ENCODE results near the gene KLHDC10. TPM values are rescaled to one million over a fixed set of nuclear protein-coding genes. Genes with fewer than 3 reads are reported as not detected.

Gene KLHDC10
- total and polyA plus RNA-seq, 2 donors (not counting 3 experiments of a cell fraction or from before 2014, with no cell fraction given): 14.9 to 31.3 TPM

DNA sequence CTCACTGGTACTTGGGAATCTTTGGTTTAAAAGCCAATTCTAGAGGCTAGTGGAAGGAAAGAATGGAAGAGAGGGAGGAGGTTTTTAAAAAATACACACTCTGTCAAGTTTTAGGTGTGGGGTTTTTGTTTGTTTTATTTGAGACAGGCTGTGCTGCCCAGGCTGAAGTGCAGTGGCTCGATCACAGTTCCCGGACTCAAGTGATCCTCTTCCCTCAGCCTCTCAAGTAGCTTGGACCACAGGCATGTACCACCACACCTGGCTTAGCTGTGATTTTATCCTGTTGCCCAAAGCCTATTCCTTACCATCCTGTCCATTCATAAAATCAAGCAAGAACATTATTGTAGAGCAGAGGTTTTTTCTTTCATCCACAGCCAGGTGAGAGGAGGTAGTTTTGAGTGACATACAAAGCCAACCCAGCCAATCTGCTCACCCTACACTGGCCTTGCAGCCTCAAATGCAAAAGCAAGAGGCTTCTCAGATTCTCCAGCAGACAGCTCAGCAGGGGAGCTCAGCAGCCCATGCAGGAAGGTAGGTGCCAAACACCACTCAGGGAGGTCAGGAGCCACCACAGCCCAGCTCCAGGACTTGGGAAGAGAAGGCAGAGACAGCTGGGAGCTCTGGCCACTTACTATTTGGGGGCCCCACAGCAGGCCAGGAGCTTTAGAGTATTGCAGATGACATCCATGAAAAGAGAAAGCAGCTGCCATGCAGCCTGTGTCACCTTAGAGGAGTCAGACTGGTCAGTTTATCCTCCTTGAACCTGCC, 69.0 kb downstream of the KLHDC10 start:
- ChIA-PET CTCF (interaction anchor here (1.1 kb wide), 2 partner anchors 18 to 619 kb away, joined by 3 read pairs; no protein-coding TSS in a partner anchor), POLR2A (no interaction called here)
- Histone ChIP-seq H3K79me2 (ENCODE audit: control insufficient read depth, insufficient read depth, low read length) (no peaks in the 10 kb centered on the region), H3K27me3 (ENCODE audit: control insufficient read depth in 2 of 2, insufficient read depth in 2 of 2, low read length in 2 of 2) (no peaks in the 10 kb centered on the region), H4K20me1 (replicated peaks; ENCODE audit: control insufficient read depth, extremely low read depth, insufficient read depth, low read length) (no peaks in the 10 kb centered on the region), H2AFZ (ENCODE audit: low read depth, low read length) (no peak overlapping the region), H3K36me3 (ENCODE audit: control insufficient read depth in 2 of 2, extremely low read depth in 1 of 2, insufficient read depth in 2 of 2, low read length in 2 of 2) (peaks cover 2 to 3% of the 10 kb centered on the region in 2 experiments), H3K27ac (ENCODE audit: insufficient read depth, low read depth, low read length) (no peak overlapping the region), H3K4me2 (ENCODE audit: insufficient read depth, low read length) (no peak overlapping the region), H3K9ac (replicated peaks; ENCODE audit: extremely low read depth, insufficient read depth, low read length) (no peak overlapping the region), H3K4me1 (ENCODE audit: control insufficient read depth, extremely low read depth, insufficient read depth, low read length) (peaks cover 3% of the 10 kb centered on the region), H3K4me3 (replicated peaks in 1 of 3; ENCODE audit: insufficient read depth in 1 of 3, low read depth in 1 of 3, low read length in 3 of 3) (no peak overlapping the region), H3K9me1 (replicated peaks; ENCODE audit: control insufficient read depth, extremely low read depth, insufficient read depth, low read length) (no peaks in the 10 kb centered on the region), H3K9me3 (replicated peaks; ENCODE audit: control insufficient read depth, insufficient read depth, low read length) (no peaks in the 10 kb centered on the region)
- TF ChIP-seq EZH2 (IDR thresholded peaks at IDR 0.05; ENCODE audit: borderline replicate concordance, low read depth, low read length, severe bottlenecking): no peak
- no peak for TF ChIP-seq JUN (IDR thresholded peaks at IDR 0.05; ENCODE audit: borderline replicate concordance, insufficient read depth, insufficient read length, low read depth)
- no peak for TF ChIP-seq POLR2AphosphoS5 (IDR thresholded peaks at IDR 0.05; ENCODE audit: insufficient read depth, low read depth, low read length)
- TF ChIP-seq FOS (IDR thresholded peaks at IDR 0.05; ENCODE audit: borderline replicate concordance, insufficient read depth, low read length): no peak
- no peak for TF ChIP-seq MYC (IDR thresholded peaks at IDR 0.05; ENCODE audit: low read depth, low read length)
- TF ChIP-seq, protein P1, sequence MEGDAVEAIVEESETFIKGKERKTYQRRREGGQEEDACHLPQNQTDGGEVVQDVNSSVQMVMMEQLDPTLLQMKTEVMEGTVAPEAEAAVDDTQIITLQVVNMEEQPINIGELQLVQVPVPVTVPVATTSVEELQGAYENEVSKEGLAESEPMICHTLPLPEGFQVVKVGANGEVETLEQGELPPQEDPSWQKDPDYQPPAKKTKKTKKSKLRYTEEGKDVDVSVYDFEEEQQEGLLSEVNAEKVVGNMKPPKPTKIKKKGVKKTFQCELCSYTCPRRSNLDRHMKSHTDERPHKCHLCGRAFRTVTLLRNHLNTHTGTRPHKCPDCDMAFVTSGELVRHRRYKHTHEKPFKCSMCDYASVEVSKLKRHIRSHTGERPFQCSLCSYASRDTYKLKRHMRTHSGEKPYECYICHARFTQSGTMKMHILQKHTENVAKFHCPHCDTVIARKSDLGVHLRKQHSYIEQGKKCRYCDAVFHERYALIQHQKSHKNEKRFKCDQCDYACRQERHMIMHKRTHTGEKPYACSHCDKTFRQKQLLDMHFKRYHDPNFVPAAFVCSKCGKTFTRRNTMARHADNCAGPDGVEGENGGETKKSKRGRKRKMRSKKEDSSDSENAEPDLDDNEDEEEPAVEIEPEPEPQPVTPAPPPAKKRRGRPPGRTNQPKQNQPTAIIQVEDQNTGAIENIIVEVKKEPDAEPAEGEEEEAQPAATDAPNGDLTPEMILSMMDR (IDR thresholded peaks at IDR 0.05; ENCODE audit: extremely low read depth in 1 of 2, insufficient read depth in 1 of 2, low read depth in 1 of 2, low read length in 2 of 2): no peak
- TF ChIP-seq GATA2 (IDR thresholded peaks at IDR 0.05; ENCODE audit: insufficient read depth, insufficient read length, low read depth, low read length): no peak
- TF ChIP-seq, protein P2, sequence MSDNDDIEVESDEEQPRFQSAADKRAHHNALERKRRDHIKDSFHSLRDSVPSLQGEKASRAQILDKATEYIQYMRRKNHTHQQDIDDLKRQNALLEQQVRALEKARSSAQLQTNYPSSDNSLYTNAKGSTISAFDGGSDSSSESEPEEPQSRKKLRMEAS (IDR thresholded peaks at IDR 0.05; ENCODE audit: insufficient read depth, insufficient read length): no peak
- no peak for TF ChIP-seq POLR2A (IDR thresholded peaks at IDR 0.05; ENCODE audit: low read depth, low read length)
- intact Hi-C loops (cut with micrococcal nuclease): no loop called here
- no peak for FAIRE-seq
- no peak for DNase-seq (ENCODE audit: low read depth, low spot score)
- dilution Hi-C loops (cut with MboI; ENCODE audit: extremely low pct_ligation_motif_present, low sequenced_read_pairs): no loop called here
- no TSS peak for BruUV-seq (replicated peaks)

Measured in endothelial cell of umbilical vein (primary cell).